Thyroid gland (tissue), 4 donors: Measurements from ENCODE around the gene POFUT2. TPM values are rescaled to one million over a fixed set of nuclear protein-coding genes. Genes with fewer than 3 reads are reported as not detected.

ENCODE experiments used
- DNase-seq, 2 donors: peaks; one replicate each; pipeline ENCODE4 v3.0.0-alpha.2; 2019
- H3K27ac ChIP-seq, 3 donors: fragments of 200-600 bp; sonication (generic); 1 replicate in 2 of 3; 2 replicates in 1 of 3; pipeline ENCODE4 v1.5.1; 2016 to 2019; ENCODE audit warnings: mild to moderate bottlenecking in 1 of 3, moderate library complexity in 1 of 3
- H3K27me3 ChIP-seq: fragments of 200-600 bp; sonication (generic); one replicate; pipeline ENCODE4 v1.5.1; 2019
- H3K36me3 ChIP-seq, 2 donors: fragments of 200-600 bp; sonication (generic); one replicate each; pipeline ENCODE4 v1.5.1; 2016 to 2019
- H3K4me1 ChIP-seq, 2 donors: fragments of 200-600 bp; sonication (generic); one replicate each; pipeline ENCODE4 v1.5.1; 2017 to 2019
- H3K4me3 ChIP-seq, 3 donors: fragments of 200-600 bp; sonication (generic); replicated peaks in 1 of 3; 1 replicate in 2 of 3; 2 replicates in 1 of 3; pipeline ENCODE4 v1.5.1; 2016; ENCODE audit warnings: mild to moderate bottlenecking in 1 of 3
- H3K9me3 ChIP-seq: fragments of 200-600 bp; sonication (generic); one replicate; pipeline ENCODE4 v1.5.1; 2017
- CTCF ChIP-seq, 6 experiments: fragments of 200-600 bp in 3 of 6; fragments of 450-650 bp in 3 of 6; sonication (generic) in 3 of 6; IDR thresholded peaks; one replicate each; pipeline ENCODE4 v1.5.1; 2016 to 2019; ENCODE audit warnings: antibody characterized with exemption in 6 of 6, mild to moderate bottlenecking in 2 of 6, inconsistent platforms in 1 of 6, moderate library complexity in 1 of 6
- POLR2A ChIP-seq, 2 donors: fragments of 450-650 bp; IDR thresholded peaks; one replicate each; pipeline ENCODE4 v1.6.1; 2017; ENCODE audit warnings: antibody characterized with exemption in 2 of 2, mild to moderate bottlenecking in 2 of 2, moderate library complexity in 1 of 2
- WGBS, 2 donors: methylation state at CpG; one replicate each; pipeline ENCODE4 v1.1.5; 2017; 5-methylcytosine and 5-hydroxymethylcytosine counted together
- intact Hi-C: fragments of 100-400 bp; cut with DNase I; formaldehyde crosslinking; loops from one replicate; pipeline ENCODE4 v1.15.1; 2023
- total RNA-seq, 4 donors: library from RNA; depleted of rRNA; stranded (reverse); fragments of >200 nt; gene quantifications; one replicate each; pipeline ENCODE4 v1.2.3, GENCODE V29; 2016

The POFUT2 gene
- total RNA-seq, 4 donors from 2014 or later = 20.2 to 52.2 (median 40.5) TPM

DNA sequence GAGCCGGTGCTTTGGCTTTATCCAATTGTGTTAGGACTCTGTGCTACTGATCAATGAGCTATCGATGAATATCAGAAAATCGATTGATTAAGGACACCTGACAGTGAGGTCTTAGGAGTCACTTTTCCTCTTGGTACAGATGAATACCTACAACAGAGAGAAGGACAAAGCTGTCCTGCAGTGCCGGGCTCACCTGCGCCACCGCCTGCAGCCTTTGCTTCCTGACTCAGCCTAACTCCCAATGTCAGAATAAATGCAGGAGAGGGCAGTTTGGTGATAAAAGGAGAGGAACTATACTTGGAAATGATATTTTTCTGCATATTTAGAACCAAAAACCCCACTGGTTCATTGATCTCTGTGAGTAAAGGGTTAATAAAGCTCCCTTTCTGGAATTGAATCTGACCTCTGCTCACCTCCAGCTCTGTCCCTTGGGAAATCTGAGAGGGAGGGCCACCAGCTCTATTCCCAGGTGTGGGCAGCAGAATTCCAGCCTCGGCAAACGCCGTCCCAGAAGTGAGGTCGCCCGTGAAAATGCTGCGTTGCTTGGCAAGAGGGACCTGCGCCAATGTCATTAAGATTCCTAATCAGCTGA lies 39.3 kb downstream of the POFUT2 start:
- WGBS, 2 donors = 40 to 52% methylated on average over 12 to 13 of the region's 13 CpGs
- Histone ChIP-seq H3K27me3 (no peaks in the 10 kb centered on the region), H3K4me1 (no peaks in the 10 kb centered on the region), H3K36me3 (no peaks in the 10 kb centered on the region), H3K9me3 (no peaks in the 10 kb centered on the region), H3K4me3 (no peak overlapping the region), H3K27ac (no peak overlapping the region)
- intact Hi-C loops = no loop called here
- DNase-seq = no peak
- TF ChIP-seq POLR2A (IDR thresholded peaks at IDR 0.05) = no peak
- no peak for TF ChIP-seq CTCF (IDR thresholded peaks at IDR 0.05)

DNA sequence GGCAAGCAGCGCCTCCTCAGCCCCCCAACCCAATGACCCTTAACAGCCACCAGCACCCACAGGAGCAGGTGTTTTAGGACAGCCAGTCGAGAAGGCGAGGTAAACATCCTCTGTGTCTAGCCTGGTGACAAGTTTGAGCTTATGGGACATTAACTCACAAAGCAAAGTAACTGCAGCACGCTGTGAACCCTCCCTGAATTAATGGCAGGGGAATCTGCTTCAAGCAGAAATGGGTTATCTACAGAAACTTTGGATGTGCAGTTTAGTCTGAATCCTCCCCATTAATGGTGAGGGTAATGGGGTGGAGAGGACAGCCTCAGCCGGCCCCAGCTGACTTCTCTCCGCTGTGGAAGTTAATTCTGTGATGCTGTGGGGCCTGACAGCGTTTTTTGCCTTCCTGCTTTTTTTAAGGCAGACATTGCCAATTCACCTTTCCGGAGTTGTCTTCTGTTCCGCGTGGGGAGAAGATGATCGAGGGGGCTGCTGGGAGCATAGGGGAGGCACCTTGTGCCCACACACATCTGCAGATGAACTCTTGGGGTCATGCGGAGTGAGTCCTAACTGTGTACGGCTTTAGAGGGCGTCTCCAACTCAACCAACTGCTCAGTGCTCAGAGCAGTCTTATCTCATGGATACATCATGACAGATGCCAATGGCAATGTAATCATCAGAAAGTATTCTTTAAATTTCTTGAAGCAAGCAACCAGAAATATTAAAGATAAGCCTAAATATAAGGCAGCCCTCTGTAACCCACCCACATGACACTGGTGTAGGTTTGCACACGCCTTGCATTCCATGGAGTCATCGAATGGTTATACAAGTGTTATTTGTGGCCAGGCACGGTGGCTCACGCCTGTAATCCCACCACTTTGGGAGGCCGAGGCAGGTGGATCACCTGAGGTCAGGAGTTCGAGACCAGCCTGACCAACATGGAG lies 41.0 kb downstream of the POFUT2 start:
- TF ChIP-seq POLR2A (IDR thresholded peaks at IDR 0.05) (no peak), CTCF (IDR thresholded peaks at IDR 0.05) (no peak)
- DNase-seq = no peak
- H3K36me3 ChIP-seq = no peaks in the 10 kb centered on the region
- no peak overlapping the region for H3K27ac ChIP-seq
- WGBS, 2 donors = 73 to 79% methylated on average over 20 of the region's 20 CpGs
- intact Hi-C loops = no loop called here
- H3K27me3 ChIP-seq = no peaks in the 10 kb centered on the region
- no peaks in the 10 kb centered on the region for H3K4me1 ChIP-seq
- no peaks in the 10 kb centered on the region for H3K9me3 ChIP-seq
- H3K4me3 ChIP-seq = no peak overlapping the region

GRCh38 chr21:45244799-45245340 lies 42.8 kb downstream of the POFUT2 start:
- 61 to 77% methylated on average over 6 to 7 of the region's 8 CpGs for WGBS, 2 donors
- no peaks in the 10 kb centered on the region for H3K4me1 ChIP-seq
- no peaks in the 10 kb centered on the region for H3K36me3 ChIP-seq
- H3K27me3 ChIP-seq = no peaks in the 10 kb centered on the region
- intact Hi-C loops = no loop called here
- TF ChIP-seq POLR2A (IDR thresholded peaks at IDR 0.05) (no peak), CTCF (IDR thresholded peaks at IDR 0.05) (no peak)
- H3K27ac ChIP-seq = no peak overlapping the region
- no peak overlapping the region for H3K4me3 ChIP-seq
- no peak for DNase-seq
- H3K9me3 ChIP-seq = no peaks in the 10 kb centered on the region

DNA sequence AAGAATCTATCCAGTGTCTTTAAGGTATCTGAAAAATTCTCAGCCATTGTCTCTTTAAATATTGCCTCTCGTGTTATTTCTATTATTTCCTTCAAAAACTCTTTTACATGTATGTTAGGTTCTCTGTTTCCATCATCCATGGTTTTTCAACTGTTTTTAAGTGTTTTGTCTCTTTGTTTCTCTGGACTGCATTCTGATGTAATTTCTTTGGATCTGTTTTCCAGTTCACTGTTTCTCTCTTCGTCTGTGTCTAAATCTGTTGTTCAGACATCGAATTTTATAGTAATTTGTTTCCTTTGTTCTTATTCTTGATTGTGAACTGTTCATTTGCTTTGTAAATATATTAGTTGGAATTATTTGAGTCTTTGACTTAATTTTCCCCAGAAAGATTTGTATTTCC lies 44.1 kb downstream of the POFUT2 start:
- no peak for TF ChIP-seq CTCF (IDR thresholded peaks at IDR 0.05)
- no peak for TF ChIP-seq POLR2A (IDR thresholded peaks at IDR 0.05)
- 70 to 77% methylated on average over 3 of the region's 3 CpGs for WGBS, 2 donors

GRCh38 chr21:45241357-45241756 lies 46.3 kb downstream of the POFUT2 start:
- Histone ChIP-seq H3K9me3 (no peaks in the 10 kb centered on the region), H3K4me3 (no peak overlapping the region), H3K27ac (no peak overlapping the region), H3K36me3 (no peaks in the 10 kb centered on the region), H3K27me3 (no peaks in the 10 kb centered on the region), H3K4me1 (no peaks in the 10 kb centered on the region)
- 81 to 93% methylated on average over 3 of the region's 3 CpGs for WGBS, 2 donors
- no peak for DNase-seq
- TF ChIP-seq CTCF (IDR thresholded peaks at IDR 0.05) (no peak), POLR2A (IDR thresholded peaks at IDR 0.05) (no peak)
- intact Hi-C loops = no loop called here

More for the DNA sequence above, 44.1 kb downstream of the POFUT2 start:
- Histone ChIP-seq H3K36me3 (no peaks in the 10 kb centered on the region), H3K4me3 (no peak overlapping the region), H3K27me3 (no peaks in the 10 kb centered on the region), H3K27ac (no peak overlapping the region), H3K9me3 (no peaks in the 10 kb centered on the region), H3K4me1 (no peaks in the 10 kb centered on the region)
- no peak for DNase-seq
- intact Hi-C loops = no loop called here
